ENCODE data around the gene KAZN. TPM values are rescaled to one million over a fixed set of nuclear protein-coding genes. Genes with fewer than 3 reads are reported as not detected.

Gene KAZN
- total and polyA plus RNA-seq, 9 donors: 10.1 to 56.4 (median 27.9) TPM

DNA sequence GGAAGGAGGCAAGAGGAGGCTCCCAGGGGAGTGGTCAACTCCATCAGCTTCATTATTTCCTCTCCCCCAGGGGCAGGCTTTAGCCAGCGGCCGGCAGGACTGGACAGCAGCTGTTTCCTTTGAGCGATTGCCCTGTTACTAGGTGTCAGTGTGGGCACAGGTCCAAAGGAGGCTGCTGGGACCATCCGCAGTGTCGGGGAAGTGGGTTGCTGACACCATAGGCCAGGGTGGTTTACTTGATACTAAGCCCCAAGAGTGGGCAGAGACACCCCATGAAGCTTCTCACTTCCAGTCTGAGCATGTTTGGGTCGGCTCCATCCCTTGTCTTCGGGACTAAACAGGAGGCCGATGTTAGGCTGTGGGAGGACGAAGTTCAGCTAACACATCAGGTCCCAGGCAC is 63.6 kb downstream of the KAZN start:
- Histone ChIP-seq H3K4me3 (no peak overlapping the region), H3K36me3 (no peaks in the 10 kb centered on the region), H3K27me3 (no peaks in the 10 kb centered on the region), H3K27ac (no peak overlapping the region), H3K4me1 (ENCODE audit: insufficient read depth) (no peaks in the 10 kb centered on the region), H3K9me3 (no peaks in the 10 kb centered on the region)
- 22 to 31% (median 24%) methylated on average over 9 of the region's 9 CpGs for WGBS, 3 donors
- no peak for TF ChIP-seq EP300 (IDR thresholded peaks at IDR 0.05)
- TF ChIP-seq, protein P1, sequence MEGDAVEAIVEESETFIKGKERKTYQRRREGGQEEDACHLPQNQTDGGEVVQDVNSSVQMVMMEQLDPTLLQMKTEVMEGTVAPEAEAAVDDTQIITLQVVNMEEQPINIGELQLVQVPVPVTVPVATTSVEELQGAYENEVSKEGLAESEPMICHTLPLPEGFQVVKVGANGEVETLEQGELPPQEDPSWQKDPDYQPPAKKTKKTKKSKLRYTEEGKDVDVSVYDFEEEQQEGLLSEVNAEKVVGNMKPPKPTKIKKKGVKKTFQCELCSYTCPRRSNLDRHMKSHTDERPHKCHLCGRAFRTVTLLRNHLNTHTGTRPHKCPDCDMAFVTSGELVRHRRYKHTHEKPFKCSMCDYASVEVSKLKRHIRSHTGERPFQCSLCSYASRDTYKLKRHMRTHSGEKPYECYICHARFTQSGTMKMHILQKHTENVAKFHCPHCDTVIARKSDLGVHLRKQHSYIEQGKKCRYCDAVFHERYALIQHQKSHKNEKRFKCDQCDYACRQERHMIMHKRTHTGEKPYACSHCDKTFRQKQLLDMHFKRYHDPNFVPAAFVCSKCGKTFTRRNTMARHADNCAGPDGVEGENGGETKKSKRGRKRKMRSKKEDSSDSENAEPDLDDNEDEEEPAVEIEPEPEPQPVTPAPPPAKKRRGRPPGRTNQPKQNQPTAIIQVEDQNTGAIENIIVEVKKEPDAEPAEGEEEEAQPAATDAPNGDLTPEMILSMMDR (IDR thresholded peaks at IDR 0.05): no peak
- TF ChIP-seq POLR2A (IDR thresholded peaks at IDR 0.05): no peak
- DNase-seq: peak in 1 of 5 donors; percentile 10
- intact Hi-C loops (cut with DNase I): no loop called here

- no peak overlapping the region for H3K4me3 ChIP-seq
- H3K4me1 ChIP-seq (ENCODE audit: insufficient read depth): no peaks in the 10 kb centered on the region
- no peak overlapping the region for H3K27ac ChIP-seq
- H3K36me3 ChIP-seq: no peaks in the 10 kb centered on the region
- no peaks in the 10 kb centered on the region for H3K27me3 ChIP-seq
- H3K9me3 ChIP-seq: no peaks in the 10 kb centered on the region
- WGBS, 3 donors: 88 to 95% (median 92%) methylated on average over 6 of the region's 6 CpGs
- no peak for DNase-seq
- intact Hi-C loops (cut with DNase I): no loop called here
- no peak for TF ChIP-seq EP300 (IDR thresholded peaks at IDR 0.05)
- TF ChIP-seq, protein P1 (IDR thresholded peaks at IDR 0.05): no peak
- TF ChIP-seq POLR2A (IDR thresholded peaks at IDR 0.05): no peak
Observed at GRCh38 chr1:14663773-14664172, 65.3 kb downstream of the KAZN start.

DNA sequence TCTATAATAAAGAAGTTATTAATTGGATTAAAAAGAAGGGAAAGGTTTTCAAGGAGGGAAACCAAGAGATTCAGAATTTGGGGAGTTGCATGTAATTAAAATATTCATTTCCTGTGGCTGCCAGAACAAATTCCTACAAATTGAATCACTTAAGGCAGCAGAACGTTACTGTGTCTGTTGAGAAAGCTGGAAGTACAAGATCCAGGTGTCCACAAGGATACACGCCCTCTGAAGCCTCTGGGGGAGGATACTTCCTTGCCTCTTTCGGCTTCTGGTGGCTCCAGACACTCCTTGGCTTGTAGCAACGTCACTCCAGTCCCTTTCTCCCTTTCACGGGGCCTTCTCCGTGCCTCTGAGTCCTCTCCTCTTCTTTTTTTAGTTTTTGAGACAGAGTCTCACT is 67.9 kb downstream of the KAZN start:
- TF ChIP-seq, protein P1 (IDR thresholded peaks at IDR 0.05): no peak
- TF ChIP-seq POLR2A (IDR thresholded peaks at IDR 0.05) (no peak), EP300 (IDR thresholded peaks at IDR 0.05) (no peak)
- H3K4me3 ChIP-seq: no peak overlapping the region
- no peaks in the 10 kb centered on the region for H3K36me3 ChIP-seq
- H3K4me1 ChIP-seq (ENCODE audit: insufficient read depth): no peaks in the 10 kb centered on the region
- no peak overlapping the region for H3K27ac ChIP-seq
- intact Hi-C loops (cut with DNase I): no loop called here
- DNase-seq: no peak
- no peaks in the 10 kb centered on the region for H3K27me3 ChIP-seq
- H3K9me3 ChIP-seq: no peaks in the 10 kb centered on the region
- WGBS, 3 donors: 54 to 69% (median 62%) methylated on average over 6 of the region's 6 CpGs

- TF ChIP-seq POLR2A (IDR thresholded peaks at IDR 0.05): no peak
- TF ChIP-seq, protein P1 (IDR thresholded peaks at IDR 0.05): no peak
- no peak for TF ChIP-seq EP300 (IDR thresholded peaks at IDR 0.05)
- Histone ChIP-seq H3K27ac (no peak overlapping the region), H3K9me3 (no peaks in the 10 kb centered on the region), H3K36me3 (no peaks in the 10 kb centered on the region), H3K4me1 (ENCODE audit: insufficient read depth) (no peaks in the 10 kb centered on the region), H3K4me3 (no peak overlapping the region), H3K27me3 (no peaks in the 10 kb centered on the region)
- intact Hi-C loops (cut with DNase I): no loop called here
- 87 to 90% (median 89%) methylated on average over 15 of the region's 15 CpGs for WGBS, 3 donors
- no peak for DNase-seq
Observed at GRCh38 chr1:14666962-14667650, 68.6 kb downstream of the KAZN start.
